HG03095 (cell line): ENCODE data around the gene MOBP.

Source experiments
- ATAC-seq: cut with Tn5 transposase; IDR thresholded peaks from one replicate; pipeline ENCODE4 v1.9.1; 2021; ENCODE audit warnings: moderate library complexity; ENCODE audit not compliant: unreplicated experiment

Gene MOBP

GRCh38 chr3:39540162-39540921, 72.9 kb downstream of the MOBP start:
- no peak for ATAC-seq

DNA sequence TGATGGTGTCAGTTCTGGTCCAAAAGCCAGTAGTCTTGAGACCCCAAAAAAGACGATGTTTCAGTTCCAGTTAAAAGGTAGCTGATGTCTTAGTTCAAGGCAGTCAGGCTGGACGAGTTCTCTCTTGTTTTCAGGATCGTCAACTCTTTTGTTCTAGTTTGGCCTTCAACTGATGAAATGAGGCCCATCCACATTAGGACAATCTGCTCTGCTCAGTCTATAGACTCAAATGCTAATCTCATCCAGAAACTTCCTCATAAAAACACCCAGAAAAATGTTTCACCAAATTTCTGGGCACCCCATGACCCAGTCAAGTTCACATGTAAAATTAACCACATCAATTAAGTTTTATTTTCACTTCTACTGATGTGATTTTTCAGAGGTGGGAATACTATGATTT, 74.0 kb downstream of the MOBP start:
- ATAC-seq: no peak

GRCh38 chr3:39541917-39542329, 74.4 kb downstream of the MOBP start:
- no peak for ATAC-seq

DNA sequence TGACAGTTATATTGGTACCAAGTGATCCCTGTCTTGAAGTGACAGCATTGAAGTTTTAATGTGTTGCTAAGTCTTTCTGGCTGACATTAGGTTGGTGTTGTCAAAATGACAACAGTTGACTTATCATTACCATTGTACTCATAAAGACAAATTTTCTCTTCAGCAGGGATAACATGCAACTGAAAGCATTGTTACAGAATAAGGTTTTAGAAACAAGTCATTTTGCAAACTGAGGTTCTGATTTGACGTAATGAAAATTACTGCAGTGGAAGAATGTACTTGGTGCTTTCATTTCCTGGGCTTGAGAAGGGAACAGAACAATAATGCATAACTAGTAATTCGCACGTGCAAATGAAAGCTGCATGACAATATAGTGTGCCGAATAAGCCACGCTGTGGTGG, 75.1 kb downstream of the MOBP start:
- no peak for ATAC-seq

- ATAC-seq: no peak
Observed at GRCh38 chr3:39548282-39548681, 80.8 kb downstream of the MOBP start.

DNA sequence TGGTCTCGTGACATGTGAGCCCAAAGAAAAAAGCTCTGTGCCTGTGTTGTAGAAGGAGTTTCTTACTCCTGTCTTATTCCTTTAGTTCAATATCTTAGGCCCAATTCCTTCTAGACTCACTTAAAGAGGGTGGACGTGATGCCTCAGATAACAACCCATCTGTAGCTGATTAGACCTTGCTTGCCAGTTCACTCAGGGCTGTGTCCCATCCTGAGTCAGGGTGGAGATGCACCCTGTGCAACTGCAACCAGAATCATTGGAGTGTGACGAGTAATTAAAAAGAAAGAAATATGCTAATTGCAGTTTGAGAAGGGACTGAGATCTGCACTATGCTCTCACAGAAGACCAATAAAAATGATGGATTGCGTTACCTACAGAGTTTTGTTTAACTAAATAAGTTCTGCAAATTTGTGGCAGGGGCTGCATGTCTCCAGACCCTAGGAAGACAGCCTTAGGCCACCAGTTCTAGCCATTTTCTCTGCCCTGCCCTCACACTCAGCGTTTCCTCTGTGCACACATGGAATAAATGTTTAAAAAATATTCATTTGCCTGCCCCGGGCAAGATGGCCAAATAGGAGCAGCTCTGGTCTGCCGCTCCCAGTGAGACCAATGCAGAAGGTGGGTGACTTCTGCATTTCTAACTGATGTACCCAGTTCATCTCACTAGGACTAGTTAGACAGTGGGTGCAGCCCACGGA, 83.0 kb downstream of the MOBP start:
- ATAC-seq: no peak
